ENCODE data around the gene DHH. TPM values are rescaled to one million over a fixed set of nuclear protein-coding genes. Genes with fewer than 3 reads are reported as not detected.

DHH gene
- total and polyA plus RNA-seq, 9 of the 15 experiments (the other 6 are each of a cell fraction or from before 2014, with no cell fraction given): 0.07 to 2.6 (median 0.54) TPM

DNA sequence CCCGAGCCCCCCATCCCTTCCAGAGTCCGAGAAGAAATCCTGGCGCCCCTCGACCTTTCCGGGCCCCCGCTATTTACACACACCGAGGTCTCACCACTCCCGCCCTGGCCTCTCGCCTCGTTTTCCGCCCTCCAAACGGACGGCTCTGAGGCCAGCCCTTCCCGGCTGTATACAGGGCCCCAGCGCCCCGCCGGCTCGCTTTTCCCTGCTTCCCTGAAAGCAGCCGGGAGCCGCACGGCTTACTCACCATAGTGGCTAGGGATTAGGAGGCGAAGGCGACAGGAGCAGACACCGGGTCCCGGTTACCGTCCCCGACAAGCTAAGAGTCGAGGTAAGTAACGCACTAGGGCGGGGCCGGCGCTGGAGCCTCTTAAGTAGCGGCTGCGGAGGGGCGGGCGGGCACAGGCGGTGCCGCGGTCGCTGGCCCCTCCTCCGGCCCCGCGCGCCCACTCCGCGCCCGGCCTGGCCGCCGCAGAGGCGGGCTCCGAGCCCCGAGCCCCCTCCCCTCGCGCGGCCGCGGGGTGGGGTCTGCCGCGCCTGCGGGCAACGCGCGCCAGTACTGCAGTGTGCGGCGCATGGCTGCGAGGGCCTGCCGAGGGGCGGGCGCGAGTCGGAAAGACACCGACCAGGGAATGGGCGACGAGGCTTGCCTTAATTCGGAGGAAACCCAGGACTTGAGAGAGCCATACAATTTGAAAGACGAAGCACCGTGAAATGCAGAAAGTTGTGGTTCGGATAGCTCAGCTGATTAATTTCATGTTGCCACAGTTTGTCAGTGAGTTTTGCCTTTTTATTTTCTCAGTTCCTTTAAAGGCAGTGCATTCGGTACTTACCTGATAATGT lies 36.7 kb upstream of the DHH start, which contains the start of gene TUBA1B (continued):
- TF ChIP-seq ESRRA (IDR thresholded peaks at IDR 0.05; ENCODE audit: borderline replicate concordance, low read depth): no peak; the same call in 1 of the 2 replicates
- TF ChIP-seq, protein P1, sequence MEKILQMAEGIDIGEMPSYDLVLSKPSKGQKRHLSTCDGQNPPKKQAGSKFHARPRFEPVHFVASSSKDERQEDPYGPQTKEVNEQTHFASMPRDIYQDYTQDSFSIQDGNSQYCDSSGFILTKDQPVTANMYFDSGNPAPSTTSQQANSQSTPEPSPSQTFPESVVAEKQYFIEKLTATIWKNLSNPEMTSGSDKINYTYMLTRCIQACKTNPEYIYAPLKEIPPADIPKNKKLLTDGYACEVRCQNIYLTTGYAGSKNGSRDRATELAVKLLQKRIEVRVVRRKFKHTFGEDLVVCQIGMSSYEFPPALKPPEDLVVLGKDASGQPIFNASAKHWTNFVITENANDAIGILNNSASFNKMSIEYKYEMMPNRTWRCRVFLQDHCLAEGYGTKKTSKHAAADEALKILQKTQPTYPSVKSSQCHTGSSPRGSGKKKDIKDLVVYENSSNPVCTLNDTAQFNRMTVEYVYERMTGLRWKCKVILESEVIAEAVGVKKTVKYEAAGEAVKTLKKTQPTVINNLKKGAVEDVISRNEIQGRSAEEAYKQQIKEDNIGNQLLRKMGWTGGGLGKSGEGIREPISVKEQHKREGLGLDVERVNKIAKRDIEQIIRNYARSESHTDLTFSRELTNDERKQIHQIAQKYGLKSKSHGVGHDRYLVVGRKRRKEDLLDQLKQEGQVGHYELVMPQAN (IDR thresholded peaks at IDR 0.05; ENCODE audit: borderline replicate concordance): peak; percentile 64
- peak; percentile 98 for TF ChIP-seq CHD1 (IDR thresholded peaks at IDR 0.05; ENCODE audit: low read length)
- TF ChIP-seq NFXL1 (CRISPR knock-in tag; IDR thresholded peaks at IDR 0.05): no peak
- no peak for TF ChIP-seq TCF7L2 (IDR thresholded peaks at IDR 0.05; ENCODE audit: low read depth, low read length)
- TF ChIP-seq RAD21 (CRISPR knock-in tag; conservative IDR thresholded peaks at IDR 0.05 in 1 of 2, IDR thresholded peaks at IDR 0.05 in 1 of 2): no peak
- peak; percentile 65; the same call in 1 of the 2 replicates for TF ChIP-seq CHCHD3 (CRISPR knock-in tag; IDR thresholded peaks at IDR 0.05)
- no peak for TF ChIP-seq RBM17 (IDR thresholded peaks at IDR 0.05; ENCODE audit: borderline replicate concordance, low read depth, low read length)
- no peak for TF ChIP-seq NR2F6 (CRISPR knock-in tag; IDR thresholded peaks at IDR 0.05)
- peak in 1 of 2 experiments; percentile 61; a peak in 1 of 4 replicates for TF ChIP-seq CSDE1 (IDR thresholded peaks at IDR 0.05)
- TF ChIP-seq SIX5 (IDR thresholded peaks at IDR 0.05; ENCODE audit: borderline replicate concordance in 1 of 2, insufficient read depth in 1 of 2, low read depth in 1 of 2, low read length in 2 of 2): no peak
- no peak for TF ChIP-seq SMARCB1 (IDR thresholded peaks at IDR 0.05; ENCODE audit: insufficient read length, low read depth)
- TF ChIP-seq, protein P2, sequence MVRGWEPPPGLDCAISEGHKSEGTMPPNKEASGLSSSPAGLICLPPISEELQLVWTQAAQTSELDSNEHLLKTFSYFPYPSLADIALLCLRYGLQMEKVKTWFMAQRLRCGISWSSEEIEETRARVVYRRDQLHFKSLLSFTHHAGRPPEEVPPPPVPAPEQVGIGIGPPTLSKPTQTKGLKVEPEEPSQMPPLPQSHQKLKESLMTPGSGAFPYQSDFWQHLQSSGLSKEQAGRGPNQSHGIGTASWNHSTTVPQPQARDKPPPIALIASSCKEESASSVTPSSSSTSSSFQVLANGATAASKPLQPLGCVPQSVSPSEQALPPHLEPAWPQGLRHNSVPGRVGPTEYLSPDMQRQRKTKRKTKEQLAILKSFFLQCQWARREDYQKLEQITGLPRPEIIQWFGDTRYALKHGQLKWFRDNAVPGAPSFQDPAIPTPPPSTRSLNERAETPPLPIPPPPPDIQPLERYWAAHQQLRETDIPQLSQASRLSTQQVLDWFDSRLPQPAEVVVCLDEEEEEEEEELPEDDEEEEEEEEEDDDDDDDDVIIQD (CRISPR knock-in tag; IDR thresholded peaks at IDR 0.05): 0 out of 2 replicates have a peak, but pooled peaks have one; percentile 27
- TF ChIP-seq SMAD3 (CRISPR knock-in tag; conservative IDR thresholded peaks at IDR 0.05): no peak
- no peak for TF ChIP-seq CREBBP (IDR thresholded peaks at IDR 0.05; ENCODE audit: low read depth, low read length)
- TF ChIP-seq RBM22 (IDR thresholded peaks at IDR 0.05; ENCODE audit: low read depth, low read length, poor library complexity, severe bottlenecking): peak; percentile 100
- TF ChIP-seq ADNP (tag; IDR thresholded peaks at IDR 0.05): no peak
- TF ChIP-seq, protein P3, sequence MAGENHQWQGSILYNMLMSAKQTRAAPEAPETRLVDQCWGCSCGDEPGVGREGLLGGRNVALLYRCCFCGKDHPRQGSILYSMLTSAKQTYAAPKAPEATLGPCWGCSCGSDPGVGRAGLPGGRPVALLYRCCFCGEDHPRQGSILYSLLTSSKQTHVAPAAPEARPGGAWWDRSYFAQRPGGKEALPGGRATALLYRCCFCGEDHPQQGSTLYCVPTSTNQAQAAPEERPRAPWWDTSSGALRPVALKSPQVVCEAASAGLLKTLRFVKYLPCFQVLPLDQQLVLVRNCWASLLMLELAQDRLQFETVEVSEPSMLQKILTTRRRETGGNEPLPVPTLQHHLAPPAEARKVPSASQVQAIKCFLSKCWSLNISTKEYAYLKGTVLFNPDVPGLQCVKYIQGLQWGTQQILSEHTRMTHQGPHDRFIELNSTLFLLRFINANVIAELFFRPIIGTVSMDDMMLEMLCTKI (IDR thresholded peaks at IDR 0.05; ENCODE audit: partially characterized antibody): no peak
- no peak for TF ChIP-seq ZNF431 (CRISPR knock-in tag; IDR thresholded peaks at IDR 0.05)
- TF ChIP-seq FOXP1 (CRISPR knock-in tag; IDR thresholded peaks at IDR 0.05): no peak; the same call in 1 of the 2 replicates
- peak; percentile 94 for TF ChIP-seq TAF1 (IDR thresholded peaks at IDR 0.05; ENCODE audit: control insufficient read depth, extremely low read depth, insufficient read depth, low read length, severe bottlenecking)
- 0 out of 2 replicates have a peak, but pooled peaks have one; percentile 13 for TF ChIP-seq PTBP1 (IDR thresholded peaks at IDR 0.05; ENCODE audit: low read depth, low read length)
- TF ChIP-seq POLR2A (conservative IDR thresholded peaks at IDR 0.05): peak; percentile 100
